ENCODE data around the gene INPP5K.

The INPP5K gene

DNA sequence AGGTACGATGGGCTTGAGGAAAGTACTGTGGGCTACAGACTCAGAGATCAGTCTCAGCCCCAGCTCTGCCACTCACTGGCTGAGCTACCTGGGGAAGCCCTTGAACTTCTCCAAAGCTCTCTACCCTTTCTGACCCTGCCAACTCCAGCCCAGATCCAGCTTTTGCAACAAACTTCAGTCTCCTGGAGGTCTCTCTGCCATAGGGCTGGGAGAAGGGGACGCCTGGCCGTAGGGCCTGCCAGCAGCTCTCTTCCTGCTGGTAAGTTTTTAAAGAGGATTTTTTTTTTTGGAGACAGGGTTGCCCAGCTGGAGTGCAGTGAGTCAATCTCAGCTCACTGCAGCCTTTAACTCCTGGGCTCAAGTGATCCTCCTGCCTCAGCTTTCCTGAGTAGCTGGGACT, 11.5 kb downstream of the INPP5K start:
- DNase-seq: no peak

DNA sequence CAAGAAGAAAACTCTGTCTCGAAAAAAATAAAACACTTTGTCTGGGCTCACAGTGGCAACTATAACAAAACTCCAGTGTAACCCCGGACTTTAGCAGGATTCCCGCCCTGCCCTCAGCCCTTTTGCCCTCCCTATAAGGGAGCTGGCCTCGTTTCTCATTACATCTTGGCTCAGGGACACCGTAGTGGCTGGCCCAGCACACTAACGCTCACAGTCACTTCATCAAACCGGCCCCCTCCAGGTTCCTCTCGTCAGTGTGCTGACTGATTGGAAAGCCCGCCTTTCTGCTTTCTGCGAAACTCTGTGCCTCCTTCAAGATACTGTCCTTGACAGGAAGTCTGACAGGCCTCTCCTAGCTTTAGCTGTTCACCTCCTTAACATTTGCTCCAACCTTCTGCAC, 12.7 kb downstream of the INPP5K start:
- no peak for DNase-seq

DNA sequence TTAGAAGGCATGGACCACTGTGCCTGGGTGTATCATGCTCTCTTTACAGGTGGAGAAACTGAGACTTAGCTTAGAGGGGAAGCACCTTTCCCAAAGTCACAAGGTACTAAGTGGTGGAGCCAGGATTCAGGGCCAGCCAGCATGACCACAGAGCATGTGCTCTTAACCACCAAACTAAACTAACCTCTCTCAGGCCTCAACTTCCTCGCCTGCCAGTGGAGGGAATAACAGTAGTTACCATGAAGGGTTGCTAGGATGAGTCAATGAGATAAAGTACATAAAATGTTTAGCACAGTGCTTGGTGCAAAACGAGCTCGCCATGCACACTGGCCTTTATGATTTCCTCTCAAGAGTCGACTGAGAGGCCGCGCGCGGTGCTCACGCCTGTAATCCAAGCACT, 17.5 kb downstream of the INPP5K start:
- DNase-seq: no peak

DNA sequence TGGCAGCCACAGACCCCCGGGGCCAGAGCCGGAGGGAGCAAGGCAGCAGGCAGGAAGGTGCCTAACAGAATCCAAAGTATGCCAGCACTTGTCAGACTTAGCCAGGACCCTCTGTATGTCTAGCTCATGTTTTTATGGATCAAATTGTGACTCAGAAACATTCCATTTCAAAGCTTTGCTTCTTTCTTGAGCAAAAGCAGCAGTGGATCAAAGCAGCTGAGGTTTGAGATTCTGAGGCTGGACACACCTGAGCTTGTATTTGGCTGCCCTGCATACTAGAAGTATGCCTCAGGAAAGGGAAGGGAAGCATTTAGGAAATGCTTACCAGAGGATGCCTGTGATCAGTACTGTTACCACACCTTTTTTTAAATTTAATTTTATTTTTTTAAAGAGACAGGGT, 18.2 kb downstream of the INPP5K start:
- no peak for DNase-seq

DNA sequence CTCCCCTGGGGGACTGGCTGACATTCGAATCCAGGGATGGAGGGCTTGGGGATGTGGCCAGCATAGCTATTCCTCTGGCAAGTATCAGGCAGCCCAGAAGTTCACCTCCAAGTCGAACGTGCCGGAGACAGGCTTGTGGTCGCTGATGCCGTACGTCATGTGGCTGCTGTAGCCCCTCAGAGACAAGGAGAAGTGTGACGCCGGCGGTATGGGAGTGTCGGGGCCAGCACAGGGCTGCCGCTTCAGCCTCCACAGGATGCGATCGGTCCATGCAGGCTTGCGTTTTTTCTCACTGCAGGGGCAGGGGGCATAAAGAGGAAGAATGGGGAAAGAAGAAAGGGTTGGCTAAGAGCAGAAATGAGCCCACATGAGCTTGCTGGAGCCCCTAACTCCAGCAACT, 18.6 kb downstream of the INPP5K start:
- DNase-seq: no peak

DNA sequence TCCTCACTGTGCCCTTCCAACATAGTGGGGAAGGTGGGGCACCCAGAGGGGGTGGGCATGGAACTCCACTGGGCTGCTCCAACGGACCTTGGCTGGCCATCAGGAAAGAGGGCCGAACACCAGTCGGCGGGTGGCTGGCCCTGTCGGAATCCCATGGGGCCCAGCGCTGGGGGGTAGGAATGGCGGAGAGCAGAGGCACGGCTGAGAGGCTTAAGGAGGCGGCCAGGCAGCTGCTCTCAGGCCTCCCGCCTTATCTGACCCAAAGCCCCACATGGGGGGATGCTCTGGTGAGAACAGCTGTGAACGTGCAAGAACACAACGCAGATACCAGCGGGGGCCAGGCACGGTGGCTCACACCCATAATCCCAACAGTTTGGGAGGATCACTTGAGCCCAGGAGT, 19.5 kb downstream of the INPP5K start:
- DNase-seq: no peak

DNA sequence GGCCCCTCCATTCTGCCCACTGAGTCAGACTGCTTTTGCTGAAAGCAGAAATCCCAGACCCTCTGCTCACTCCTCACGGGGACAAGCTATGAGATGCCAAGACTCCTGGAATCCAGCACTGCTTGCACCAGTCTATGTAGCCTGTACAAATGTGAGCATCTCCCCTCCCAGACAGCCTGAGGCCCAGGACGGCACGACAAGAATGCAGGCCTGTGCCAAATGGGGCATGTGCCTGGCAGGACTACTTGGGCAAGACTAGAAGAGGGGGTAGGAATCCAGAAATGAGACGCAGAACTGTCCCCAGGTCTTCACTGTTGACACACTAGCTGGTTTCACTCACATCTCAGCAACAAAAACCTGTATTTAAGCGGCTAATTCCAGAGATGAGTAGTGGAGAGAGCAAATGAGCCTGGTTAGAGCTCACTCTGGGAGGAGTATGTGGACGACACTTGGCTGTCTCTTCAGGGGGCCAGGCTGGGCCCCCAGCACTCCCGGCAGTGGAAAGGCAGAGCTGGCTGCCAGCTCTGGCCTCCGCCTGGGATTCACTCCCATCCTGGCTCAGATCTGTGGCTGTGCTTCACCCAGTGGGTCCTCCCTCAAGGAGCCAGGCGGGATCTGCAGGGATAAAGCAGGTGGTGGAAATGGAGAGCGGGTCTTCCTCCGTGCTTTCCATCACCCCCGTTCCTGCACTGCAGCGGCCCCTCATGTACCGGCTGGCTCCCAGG, 21.0 kb downstream of the INPP5K start:
- DNase-seq: no peak

DNA sequence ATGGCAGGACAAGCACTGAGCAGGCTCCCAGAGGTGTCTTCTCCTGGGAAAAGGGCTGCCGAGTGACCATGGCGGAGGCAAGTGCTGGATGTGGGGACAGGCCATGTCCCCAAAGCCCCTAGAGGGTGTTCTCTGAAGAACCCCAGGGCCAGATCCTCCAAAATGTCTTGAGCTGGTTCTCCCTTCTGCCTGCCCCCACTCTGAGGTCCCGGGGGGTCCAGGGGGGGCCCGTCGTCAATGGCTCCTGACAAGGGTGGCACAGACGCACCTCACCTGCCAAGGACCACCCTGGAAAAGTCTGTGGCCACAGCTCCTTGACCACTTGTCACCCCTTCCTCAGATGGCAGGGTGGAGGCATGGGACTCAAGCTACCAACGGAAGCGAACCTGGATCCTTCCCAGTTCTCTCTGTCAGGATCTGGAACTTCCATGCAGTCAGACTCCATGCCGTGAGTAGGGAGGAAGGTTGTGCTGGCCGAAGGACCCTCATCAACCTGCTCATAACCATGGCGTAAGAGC, 21.6 kb downstream of the INPP5K start:
- DNase-seq: no peak

DNA sequence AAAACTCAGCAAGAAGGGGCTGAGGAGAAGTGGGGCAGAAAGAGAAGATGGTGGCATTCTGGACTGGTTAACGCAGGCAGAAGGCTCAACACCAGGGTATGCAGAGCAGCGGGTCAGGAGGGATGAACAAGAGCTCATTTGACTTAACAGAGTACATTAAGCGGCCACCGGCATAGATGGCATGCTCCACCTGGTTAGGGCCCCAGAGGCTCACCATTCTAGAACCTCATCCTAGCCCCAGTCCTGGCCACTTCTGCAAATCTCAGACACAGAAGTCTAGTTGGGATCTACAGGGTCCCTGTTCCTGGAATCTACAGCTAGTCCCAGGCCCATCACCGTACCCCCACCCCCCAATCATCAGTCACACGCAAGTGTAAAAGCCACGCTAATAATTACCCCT, 22.2 kb downstream of the INPP5K start:
- no peak for DNase-seq

DNA sequence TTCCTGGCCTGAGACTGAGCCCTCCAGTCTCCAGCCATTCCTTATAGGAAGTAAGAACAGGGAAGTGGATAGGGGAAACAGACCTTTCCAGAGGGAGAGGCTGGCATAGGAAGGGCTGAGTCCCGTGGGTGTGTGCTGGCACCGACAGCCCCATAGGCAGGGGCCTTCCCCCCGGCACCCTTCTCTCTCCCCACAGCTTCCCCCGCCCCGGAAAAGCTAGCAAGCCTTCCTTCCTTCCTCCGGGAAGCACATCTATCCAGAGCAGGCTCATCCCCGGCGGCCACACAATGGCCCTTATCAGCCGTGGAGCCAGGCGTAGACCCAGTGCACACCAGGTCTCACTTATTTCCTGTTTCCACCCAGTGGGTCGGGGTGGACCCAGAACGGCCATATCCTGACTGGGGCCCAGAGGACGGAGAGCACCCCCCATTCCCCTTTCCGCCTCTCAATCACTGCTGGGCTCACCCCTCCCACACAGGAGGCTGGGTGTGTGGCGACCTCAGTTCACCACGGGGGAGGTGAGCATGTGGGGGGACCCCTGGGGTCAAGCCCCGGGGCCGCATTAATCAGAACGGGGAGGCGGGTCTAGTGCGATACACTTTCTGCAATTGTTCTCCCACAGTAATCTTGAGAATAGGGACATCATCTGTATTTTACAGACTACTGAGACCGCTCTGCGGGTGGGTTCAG, 23.0 kb downstream of the INPP5K start:
- no peak for DNase-seq

DNA sequence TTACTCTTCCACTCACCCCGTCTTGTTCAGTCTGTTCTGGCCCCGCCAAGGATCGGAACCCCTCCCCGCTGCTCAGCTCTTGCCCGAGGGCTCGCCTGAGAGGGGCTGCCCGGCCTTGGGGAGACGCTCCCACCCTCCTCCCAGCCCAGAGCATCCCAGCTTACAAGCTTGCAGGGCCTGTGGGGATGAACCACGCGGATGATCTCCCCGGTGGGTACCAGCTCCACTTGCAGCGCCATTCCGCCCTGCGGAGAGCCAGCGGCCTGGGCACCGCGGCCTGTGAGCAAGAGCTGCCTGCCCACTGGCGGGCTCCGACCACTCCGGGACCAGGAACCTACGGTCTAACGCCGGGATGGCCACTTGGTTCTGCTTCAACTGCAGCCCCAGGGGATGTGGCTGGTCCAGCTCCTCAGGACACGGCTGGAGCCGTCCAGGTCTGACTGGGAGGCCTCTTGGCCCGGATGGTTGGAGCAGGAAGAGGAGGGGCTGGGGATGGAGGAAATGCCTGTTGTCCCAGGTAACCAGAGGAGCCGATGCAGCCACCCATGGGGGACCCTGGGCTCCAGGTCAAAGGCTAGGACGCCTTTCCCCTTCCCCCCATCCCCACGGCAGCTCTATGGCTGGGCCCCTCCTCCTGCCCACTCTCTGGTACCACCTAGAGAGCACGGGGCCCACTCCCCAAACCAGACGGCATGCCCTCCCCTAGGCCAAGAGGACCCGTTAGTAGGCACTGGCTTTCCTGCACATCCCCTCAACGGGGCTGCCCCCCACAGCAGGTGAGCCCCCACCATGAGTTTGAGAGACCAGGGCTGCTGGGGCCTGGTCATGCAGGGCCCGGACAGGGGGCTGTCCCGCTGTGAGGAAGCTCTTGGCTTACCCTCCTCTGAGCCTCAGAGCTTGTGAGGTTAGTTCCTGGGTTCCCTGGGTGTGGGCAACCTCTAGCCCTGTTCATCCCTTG, 23.9 kb downstream of the INPP5K start, which contains the start of gene MYO1C:
Gene MYO1C, minus strand, starts transcription at position 438 of the 958 bp plus-strand sequence. Its CDS starts 199 bp downstream, at position 239.
- no peak for DNase-seq

DNA sequence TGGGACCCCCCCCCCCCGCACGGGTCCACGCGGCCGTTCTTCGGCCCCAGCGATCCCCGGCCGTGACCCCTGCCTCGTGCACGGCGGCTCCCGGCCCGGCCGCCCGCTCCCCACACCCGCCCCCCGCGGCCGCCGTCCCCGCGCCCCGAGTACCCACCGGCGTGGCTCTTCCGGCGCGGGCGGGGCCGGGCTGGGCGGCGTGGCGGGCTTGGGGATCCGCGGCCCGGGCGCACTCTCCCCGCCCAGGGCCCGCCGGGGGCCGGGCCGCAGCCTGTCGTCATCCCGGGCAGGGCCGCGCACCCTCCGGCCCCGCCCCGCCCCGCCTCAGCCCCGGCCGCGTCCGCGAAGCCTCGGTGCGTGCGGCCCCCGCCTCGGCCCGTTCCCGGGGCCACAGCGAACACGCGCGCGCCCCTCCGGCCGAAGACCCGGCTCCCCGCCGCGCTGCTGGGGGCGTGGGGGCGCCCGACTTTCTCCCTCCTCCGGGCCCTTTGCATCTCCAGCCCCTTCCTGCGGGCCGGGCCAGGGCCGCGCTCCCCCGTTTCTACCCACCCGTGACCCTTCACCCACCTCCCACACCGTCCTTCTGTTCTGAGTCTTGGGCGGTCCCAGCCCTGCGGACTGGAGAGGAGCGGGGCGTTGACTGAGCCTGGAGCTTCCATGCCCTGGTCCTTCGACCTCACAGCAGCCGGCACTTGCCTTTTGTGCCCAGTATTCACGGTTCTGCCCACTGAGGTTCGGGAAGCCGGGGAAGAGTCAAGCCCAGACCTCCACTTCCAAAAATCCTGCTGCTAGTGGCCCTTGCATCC, 24.8 kb downstream of the INPP5K start:
- DNase-seq: no peak

DNA sequence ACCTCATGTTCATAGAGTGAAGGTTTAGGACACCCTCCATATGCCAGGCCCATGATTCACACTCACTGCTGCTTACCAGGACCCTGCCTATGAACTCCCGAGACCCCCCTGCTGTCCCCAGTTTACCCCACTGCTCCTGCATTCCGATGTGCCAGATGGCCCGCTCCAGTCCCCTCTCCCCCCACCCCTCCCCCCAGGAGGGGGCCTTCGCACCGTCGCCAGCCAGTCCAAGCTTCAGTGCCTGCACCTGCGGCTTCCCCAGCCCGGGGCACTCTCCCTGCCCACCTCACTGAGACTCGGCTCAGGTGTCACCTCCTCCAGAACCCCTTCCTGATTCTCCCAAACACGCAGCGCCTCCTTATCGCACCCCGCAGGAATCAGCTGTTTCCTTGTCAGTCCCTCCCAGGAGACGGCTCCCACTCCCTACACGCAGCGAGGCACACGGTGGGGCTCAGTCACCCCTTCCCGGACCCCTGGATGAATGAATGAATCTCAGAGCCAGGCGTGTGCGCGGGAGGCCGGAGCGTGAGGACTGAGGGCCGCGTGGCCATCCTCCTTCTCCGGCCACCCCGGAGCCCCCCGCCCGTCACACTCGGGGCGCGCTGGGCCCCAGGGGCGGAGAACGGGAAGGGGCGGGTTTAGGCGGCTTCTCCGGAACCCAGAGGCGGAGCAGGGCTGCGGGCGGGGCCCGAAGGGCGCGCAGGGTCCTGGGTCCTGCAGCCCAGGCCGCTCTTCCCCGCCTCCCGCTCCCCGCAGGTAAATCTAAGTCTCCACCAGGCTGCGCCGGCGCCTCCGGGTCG, 25.6 kb downstream of the INPP5K start:
- peak; percentile 1 for DNase-seq

DNA sequence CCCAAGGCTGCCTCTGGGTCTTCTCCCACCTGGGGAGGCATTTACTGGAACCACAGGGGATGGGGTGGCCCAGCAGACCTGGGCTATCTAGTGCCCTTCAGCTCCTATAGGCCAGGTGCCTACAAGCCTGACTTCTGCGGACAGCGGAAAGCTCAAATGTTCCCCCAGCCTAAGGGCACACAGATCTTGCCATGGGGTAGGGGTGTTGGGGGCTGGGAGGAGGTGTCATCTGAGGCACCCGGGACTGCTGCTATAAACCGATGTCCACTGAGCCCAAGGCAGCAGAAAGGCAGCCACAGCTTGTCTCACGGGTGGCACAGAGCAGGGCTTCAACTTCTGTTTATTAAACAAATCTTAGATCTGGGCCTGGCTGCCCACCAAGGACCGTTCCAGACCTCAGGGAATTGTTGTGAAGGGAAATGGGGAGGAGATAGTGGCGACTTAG, 27.6 kb downstream of the INPP5K start:
- no peak for DNase-seq

DNA sequence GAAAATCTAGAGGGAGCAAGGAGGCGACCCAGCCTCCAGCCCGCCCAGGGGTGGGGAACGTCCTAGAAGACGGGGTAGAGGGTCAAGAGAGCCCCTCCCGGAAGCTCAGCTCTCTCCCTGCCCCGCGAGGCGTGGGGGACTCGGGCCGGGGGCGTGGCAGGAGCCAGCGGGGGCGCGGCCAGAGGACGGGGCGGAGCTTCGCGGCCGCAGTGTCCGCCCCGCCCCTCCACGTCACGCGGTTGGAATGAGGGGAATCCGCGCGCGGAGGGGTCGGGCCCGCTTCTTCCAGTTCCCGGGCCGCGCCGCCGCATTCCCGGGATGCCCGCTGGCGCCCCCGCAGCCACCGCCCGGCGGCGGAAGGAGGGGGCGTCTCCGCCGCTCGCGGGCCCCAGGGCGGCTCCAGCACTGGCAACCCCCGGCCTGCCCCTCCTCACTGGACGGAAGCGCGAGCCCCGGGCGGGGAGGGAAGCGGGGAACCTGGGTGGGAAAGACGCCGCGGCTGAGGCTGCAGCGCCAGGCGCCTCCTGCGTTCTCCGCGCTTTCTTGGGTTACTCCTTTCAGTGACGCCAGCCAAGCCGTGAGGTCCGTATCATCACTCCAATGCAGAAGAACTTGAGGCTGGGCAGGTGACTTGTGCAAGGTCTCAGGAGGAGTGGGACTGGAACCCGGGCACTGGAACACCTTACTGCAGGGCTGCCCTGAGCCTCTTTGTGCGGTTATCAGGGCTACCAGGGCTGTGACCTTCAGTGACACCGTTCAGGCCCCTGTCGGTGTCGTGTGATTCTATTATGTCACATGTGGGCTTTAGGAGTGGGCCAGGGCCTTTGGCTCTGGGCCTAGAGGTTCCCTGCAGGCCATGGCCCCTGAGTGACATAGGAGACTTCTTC, 28.2 kb downstream of the INPP5K start:
- DNase-seq: no peak

DNA sequence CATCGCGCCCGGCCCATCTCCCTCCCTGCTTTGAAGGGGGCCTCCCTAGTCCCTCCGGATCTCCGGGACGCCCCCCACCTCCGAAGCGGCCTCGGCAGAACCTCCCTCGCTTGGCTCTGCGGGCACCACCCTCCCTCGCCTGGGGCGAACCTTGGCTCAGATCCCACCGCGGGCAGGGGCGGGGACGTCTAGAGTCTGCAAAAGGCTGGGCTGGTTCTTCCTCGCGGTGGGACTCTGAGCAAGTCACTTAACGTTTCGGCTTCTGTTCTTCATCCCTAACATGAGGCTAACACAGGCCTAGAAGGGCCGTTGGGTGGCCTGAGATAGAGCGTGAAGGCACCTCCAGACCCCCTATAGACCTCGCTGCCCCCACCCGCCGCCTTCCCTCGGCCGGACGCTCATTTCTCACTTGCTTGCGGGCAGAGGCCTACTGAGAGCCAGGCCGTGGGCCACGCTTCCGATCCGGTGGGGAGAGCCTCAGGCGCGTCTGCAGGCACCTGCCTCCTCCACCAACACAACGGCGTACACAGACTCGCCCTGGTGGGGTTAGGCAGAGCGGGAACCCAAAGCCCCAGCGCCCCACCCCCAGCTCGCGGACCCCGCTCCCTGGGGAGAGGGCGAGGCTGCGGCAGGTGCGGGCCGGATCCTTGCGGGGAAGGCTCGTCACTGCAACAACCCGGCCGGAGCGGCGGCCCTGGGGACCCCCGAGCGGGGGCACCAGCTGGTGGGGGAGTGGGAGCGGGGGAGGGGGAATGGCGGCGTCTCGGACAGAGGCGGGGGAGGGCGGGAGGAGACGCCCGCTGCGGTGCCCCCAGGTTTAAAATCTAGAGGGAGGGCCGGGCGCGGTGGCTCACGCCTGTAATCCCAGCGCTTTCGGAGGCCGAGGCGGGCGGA, 29.4 kb downstream of the INPP5K start:
- DNase-seq: no peak

DNA sequence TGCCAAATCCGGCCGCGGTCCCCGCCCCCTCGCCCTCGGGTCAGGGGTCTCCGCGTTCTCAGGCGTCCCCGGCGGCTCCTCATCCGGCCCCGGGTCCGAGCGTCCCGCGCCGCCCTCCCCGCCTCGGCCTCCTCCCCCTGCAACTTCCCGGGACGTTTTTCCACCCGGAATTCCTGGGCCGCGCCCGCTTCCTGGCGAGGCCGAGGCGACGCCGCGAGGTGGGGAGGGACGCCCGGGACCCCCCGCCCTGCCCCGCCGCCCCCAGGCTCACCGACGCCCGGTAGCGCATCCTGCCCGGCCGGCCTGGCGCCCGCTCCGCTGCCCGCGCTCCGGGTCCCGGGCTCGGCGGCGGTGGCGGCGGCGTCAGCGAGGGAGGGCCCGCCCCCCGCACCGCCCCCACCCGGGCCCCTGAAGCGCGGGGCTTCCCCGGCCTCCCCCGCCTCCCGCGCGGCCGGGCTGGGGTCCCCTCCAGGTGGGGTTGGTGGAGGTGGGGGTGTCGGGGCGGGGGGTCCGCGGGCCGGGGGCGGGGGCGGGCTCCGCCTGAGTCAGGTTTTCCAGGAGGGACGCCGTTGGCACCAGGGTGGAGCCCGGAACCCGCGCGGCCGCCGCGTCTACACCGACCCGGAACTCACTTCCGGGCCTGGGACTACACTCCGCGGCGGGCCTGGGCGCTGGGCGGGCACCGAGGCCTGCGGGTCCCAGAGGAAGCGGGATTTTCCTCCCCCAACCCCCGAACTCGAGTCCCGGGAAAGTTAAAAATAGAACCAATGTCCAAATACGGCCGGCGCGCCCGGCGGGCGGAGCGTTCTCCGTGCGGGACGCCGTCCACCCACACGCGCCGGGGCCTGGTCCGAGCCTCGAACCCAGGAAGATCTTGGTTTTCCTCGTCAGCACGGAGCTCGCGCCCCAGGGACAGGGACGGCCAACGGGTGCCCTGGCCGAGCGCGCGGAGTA, 30.7 kb downstream of the INPP5K start:
- DNase-seq: no peak
